Fibroblast of skin of scalp (primary cell): Measurements from ENCODE around the gene DCTN2. TPM values are rescaled to one million over a fixed set of nuclear protein-coding genes. Genes with fewer than 3 reads are reported as not detected.
A peak's percentile ranks its signal among the peaks of the same experiment; 100 is the strongest.
"Not testable (repeated sequence)": the region's sequence is repeated elsewhere in the genome, so short reads cannot be mapped to it uniquely, and the experiment has no call there.

Experiments
- DNase-seq: peaks from one replicate; pipeline ENCODE4 v3.0.0-alpha.2; 2013
- polyA plus RNA-seq, 2 experiments: library from polyadenylated mRNA; unstranded; fragments of 120-200 nt; gene quantifications; one replicate each; pipeline ENCODE4 v1.2.1, GENCODE V29; 2013; ENCODE audit not compliant: insufficient read length in 2 of 2

Gene DCTN2
- polyA plus RNA-seq (2013, experiment 1 of 2; ENCODE audit: insufficient read length): 169 TPM
- 175 TPM for polyA plus RNA-seq (2013, experiment 2 of 2; ENCODE audit: insufficient read length)

DNA sequence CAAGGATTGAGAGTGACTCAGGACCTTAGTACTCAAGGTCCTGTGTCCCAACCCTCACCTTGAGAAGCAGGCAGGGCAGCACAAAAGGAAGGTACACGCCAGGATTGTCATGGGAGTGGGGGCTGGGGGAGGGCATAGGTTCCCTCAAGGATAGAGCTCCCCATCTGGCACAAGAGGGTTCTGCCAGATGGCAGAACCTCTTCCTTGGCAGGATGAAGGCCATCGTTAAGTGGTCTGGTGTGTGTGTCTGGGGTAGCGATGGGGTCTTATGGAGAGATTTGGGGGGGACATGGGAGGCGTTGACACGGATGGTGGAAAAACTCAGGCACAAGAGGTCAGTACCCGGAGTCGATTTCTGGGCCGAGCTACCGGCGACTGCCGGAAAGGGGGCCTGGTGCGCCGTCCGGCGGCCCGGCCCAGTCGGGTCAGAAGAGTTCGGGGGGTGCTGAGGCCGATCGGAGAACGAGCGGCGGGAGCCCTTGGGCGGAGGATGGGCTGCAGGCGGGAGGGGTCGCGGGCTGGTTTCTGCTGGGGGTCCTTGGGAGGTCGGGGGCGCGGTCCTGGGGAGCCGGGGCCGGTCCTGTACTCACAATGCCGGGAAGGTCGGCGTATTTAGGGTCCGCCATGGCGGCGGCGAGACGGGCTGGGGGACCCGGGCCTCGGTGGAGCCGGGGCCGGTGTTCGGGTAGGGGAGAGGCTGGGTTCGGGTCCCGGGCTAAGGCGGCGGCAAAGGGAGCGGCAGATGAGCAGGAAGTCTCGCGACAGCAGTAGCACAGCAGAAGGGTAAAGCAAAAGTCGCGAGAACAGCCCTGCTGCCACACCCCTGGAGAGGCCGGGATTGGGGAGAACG, at the start of gene DCTN2:
Gene DCTN2, minus strand, starts transcription at position 755 of the 850 bp plus-strand sequence. Its CDS starts 129 bp downstream, at position 626.
- DNase-seq: peak; percentile 98

- DNase-seq: no peak
Observed at GRCh38 chr12:57593187-57593586, 46.2 kb upstream of the DCTN2 start.

GRCh38 chr12:57592551-57593165, 45.7 kb upstream of the DCTN2 start:
- peak; percentile 16 for DNase-seq

DNA sequence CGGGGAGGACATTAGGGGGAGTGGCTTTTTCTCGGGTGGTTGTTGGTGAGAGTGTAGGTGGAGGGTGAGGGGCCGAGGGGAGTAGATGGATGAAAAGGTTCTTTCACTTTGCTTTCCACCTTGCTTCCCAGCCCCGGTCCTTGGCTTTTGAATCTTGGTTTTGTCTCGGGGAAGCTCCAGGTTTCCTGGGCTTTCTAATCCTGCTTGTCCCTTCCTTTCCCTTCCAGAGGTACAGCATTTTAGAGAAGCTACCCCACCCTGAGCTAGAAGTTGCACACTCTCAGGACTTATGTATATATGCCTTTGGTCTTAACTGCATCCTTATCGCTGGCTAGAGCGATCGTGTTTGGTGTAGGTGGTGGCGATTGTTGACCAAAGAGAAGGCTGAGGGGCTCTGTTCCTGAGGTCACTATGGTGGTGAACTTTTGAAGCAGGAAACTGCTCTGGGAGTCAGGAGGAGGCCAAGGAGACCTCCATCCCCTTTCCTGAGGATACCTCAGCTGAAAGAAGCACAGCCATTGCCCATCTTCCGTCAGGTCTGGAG, 44.9 kb upstream of the DCTN2 start:
- no peak for DNase-seq

- DNase-seq: peak; percentile 31
Observed at GRCh38 chr12:57590864-57591781, 44.1 kb upstream of the DCTN2 start, which contains the start of gene PIP4K2C. Gene PIP4K2C (plus strand): TSS chr12:57591192. CDS start chr12:57591290, 98 bp downstream.

DNA sequence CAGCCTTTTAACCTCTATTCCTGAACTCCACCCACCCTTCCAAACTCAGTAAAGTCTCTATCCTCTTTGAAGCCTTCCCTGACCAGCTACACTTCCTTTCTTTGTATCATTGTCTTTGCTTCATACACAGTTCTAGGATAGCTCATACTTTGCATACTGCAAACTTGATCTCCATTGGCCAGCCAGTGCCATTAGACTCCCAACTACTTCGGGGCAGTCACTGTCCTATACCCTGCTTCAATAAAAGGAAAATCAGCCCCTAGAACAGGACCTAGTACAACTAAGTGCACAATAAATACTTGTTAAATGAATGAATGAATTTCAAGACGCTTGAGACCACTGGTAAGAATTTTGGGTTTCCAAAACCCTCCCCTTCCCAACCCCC, 43.5 kb upstream of the DCTN2 start:
- DNase-seq: no peak

GRCh38 chr12:57588951-57589610, 42.1 kb upstream of the DCTN2 start:
- DNase-seq: not testable (repeated sequence)

DNA sequence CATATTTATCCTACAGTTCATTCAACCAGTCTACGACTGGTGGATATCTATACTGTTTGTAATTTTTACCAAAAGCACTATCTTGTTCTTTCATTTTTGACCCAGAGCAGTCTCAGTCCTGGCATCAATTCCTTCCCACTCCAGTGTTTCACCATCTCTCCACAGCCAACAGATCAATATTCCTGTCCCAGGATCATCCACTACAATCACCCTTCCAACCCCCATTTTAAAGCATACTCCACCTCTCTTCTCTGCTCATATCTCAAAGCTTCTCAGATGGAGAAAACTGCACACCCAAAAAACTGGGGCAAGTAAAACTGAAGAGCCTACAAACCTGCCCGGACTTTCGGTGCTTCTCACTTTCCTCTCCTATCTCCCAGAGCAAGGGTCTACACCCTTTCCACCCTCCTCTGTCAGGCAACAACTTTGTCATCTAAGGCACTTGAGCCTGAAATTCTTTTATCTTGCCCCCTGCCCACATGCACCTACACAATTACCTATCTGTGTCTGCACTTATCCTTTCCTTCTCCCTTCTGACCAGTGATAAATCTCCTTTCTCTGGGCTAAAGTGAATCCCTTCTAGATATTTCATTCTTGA, 39.9 kb upstream of the DCTN2 start:
- DNase-seq: no peak

DNA sequence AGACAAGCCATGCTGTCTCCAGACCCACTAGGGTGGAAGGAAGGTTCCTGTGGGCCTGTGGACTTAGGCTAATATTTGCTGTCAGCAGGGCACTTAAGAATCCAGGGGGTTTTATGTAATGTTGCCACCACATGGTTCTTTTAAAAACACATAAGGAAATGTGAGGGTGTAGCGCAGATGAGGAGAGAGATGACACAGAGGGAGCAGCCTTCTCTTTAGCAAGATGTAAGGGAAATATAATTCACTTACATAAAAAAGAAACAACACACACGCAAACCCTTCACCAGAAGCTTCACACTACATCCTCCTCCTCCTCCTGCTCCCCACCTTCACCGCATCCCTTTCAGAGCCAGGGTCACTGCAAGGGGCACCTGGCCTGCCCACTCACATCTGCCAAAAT, 39.1 kb upstream of the DCTN2 start:
- no peak for DNase-seq

- no peak for DNase-seq
Observed at GRCh38 chr12:57585156-57585555, 38.2 kb upstream of the DCTN2 start.

- no peak for DNase-seq
Observed at GRCh38 chr12:57584690-57585089, 37.7 kb upstream of the DCTN2 start.

- DNase-seq: no peak
Observed at GRCh38 chr12:57584050-57584449, 37.1 kb upstream of the DCTN2 start.

DNA sequence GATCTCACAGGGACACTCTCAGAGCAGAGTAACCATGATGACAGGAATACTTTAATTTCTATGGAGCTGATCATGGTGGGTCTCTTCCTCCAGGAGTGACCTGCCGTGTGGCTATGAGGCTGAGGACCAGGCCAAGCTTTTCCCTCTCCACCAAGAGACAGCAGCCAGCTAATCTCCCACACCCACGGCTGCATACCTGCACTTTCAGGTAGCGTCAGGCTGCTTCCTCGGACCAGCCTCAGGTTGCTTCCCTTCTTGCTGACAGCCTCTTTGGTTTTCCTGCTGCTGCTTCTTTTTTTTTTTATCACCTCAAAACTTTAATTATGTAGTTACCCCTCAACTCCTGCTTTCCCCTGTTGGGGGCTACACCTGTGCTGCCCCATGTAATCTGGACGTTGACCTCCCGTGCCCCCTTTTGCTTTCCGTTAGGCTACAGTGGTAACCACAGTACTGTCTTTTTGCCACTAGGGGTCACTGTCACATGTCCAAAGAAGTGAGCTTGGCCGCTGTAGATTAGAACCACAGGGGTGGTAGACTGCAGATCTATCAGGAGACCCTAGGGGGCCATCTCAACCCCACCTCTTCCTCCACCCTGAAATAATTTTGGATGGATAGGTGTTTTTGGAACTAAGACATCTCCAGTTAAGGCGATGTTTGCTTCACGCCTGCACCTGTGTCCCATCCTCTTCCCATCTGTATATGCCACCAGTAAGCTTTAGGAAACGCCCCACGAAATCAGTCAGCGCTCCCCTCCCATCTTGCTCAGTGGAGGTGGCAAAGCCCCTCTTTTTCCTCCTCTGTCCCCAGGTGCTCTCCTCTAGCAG, 36.2 kb upstream of the DCTN2 start:
- peak; percentile 83 for DNase-seq

GRCh38 chr12:57582440-57582839, 35.4 kb upstream of the DCTN2 start:
- DNase-seq: no peak

DNA sequence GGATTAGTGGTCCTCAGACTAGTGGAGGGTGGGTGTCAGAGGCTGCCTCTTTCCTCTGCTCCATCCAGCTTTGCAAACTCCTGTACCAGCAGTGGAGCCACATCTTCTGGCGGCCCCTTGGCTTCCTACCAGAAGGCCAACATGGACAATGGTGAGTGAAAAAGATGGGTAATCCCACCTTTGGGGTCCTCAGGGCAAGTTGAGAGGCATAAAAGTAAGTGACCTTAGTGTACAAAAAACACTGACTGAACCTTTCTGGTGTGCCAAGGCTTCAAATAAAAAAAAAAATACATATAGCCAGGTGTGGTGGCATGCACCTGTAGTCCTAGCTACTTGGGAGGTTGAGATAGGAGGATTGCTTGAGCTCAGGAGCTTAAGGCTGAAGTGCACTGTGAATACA, 34.8 kb upstream of the DCTN2 start:
- DNase-seq: no peak

DNA sequence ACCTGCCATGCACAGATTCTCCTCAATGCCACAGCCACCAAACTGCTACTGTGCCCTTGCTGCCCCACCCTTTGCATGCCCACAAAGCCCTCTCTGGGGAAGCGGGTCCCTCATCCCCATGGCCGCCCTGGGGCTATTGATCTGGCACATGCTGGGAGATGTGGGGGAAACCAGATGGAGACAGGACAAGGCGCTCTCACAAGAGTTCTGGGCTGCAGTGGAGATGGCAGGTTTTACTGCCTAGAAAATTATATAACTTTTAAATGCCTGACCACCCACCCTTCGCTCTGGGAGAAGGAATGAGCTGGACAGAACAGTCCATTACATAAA, 33.4 kb upstream of the DCTN2 start:
- DNase-seq: no peak

- no peak for DNase-seq
Observed at GRCh38 chr12:57579677-57580465, 32.9 kb upstream of the DCTN2 start.

DNA sequence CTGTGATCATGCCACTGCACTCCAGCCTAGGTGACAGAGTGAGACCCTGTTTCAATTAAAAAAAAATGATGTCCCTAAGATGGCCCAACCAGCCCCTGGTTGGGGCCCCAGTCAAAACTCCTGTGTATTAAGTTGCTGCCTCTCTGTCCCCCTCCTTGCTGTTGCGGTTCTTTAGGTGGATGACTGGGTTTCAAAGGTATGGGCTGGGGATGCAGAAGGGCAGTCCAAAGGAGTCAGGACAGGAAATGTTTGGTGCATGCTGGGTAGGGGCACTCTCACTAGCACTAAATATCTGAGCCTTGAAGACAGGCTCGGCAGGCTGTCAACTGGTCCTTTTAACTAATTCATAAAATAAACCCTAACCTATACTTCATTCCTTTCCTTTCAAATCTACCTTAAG, 32.0 kb upstream of the DCTN2 start:
- DNase-seq: no peak

- DNase-seq: no peak
Observed at GRCh38 chr12:57577981-57578758, 31.2 kb upstream of the DCTN2 start.
